Breast epithelium (tissue), 4 donors: ENCODE results near the gene CSK. TPM values are rescaled to one million over a fixed set of nuclear protein-coding genes. Genes with fewer than 3 reads are reported as not detected.

Experiments used
- DNase-seq, 2 donors: peaks; one replicate each; pipeline ENCODE4 v3.0.0-alpha.2; 2019; ENCODE audit warnings: low spot score in 2 of 2
- H3K27ac ChIP-seq, 2 donors: fragments of 200-600 bp; sonication (generic) in 1 of 2; one replicate each; pipeline ENCODE4 v1.5.1; 2016 to 2019; ENCODE audit warnings: mild to moderate bottlenecking in 1 of 2
- H3K27me3 ChIP-seq, 2 donors: fragments of 200-600 bp; sonication (generic) in 1 of 2; one replicate each; pipeline versions ENCODE4 v1.5.1 to v1.6.0; 2017 to 2019; ENCODE audit warnings: control low read depth in 1 of 2, mild to moderate bottlenecking in 1 of 2
- H3K36me3 ChIP-seq: fragments of 200-600 bp; one replicate; pipeline ENCODE4 v1.5.1; 2019
- H3K4me1 ChIP-seq, 2 donors: fragments of 200-600 bp; sonication (generic); one replicate each; pipeline ENCODE4 v1.5.1; 2016 to 2019; ENCODE audit warnings: control low read depth in 1 of 2
- H3K4me3 ChIP-seq, 3 donors: fragments of 200-600 bp; sonication (generic); 1 replicate in 2 of 3; 2 replicates in 1 of 3; pipeline ENCODE4 v1.5.1; 2016 to 2019; ENCODE audit warnings: mild to moderate bottlenecking in 3 of 3, moderate library complexity in 2 of 3
- H3K9me3 ChIP-seq, 2 donors: fragments of 200-600 bp; sonication (generic) in 1 of 2; one replicate each; pipeline ENCODE4 v1.5.1; 2016 to 2019; ENCODE audit warnings: control low read depth in 1 of 2
- CTCF ChIP-seq, 3 donors: fragments of 450-650 bp; IDR thresholded peaks; one replicate each; pipeline ENCODE4 v1.5.1; 2016 to 2017; ENCODE audit warnings: antibody characterized with exemption in 3 of 3, mild to moderate bottlenecking in 3 of 3, moderate library complexity in 3 of 3
- POLR2A ChIP-seq: fragments of 450-650 bp; IDR thresholded peaks from one replicate; pipeline ENCODE4 v1.6.1; 2016; ENCODE audit warnings: antibody characterized with exemption, mild to moderate bottlenecking, moderate library complexity
- POLR2AphosphoS5 ChIP-seq, 3 donors: sonication (generic); formaldehyde crosslinking; IDR thresholded peaks; one replicate each; pipeline ENCODE4 v1.6.1; 2017; ENCODE audit warnings: antibody characterized with exemption in 3 of 3
- intact Hi-C: fragments of 100-400 bp; cut with DNase I; formaldehyde crosslinking; loops from one replicate; pipeline ENCODE4 v1.15.1; 2023; ENCODE audit warnings: low total_unique reads
- total RNA-seq, 3 donors: library from RNA; depleted of rRNA; stranded (reverse); fragments of >200 nt; gene quantifications; one replicate each; pipeline ENCODE4 v1.1.0, GENCODE V29; 2016

The CSK gene
- total RNA-seq, 3 donors from 2014 or later, result 18.7 to 26.2 (median 18.7) TPM

DNA sequence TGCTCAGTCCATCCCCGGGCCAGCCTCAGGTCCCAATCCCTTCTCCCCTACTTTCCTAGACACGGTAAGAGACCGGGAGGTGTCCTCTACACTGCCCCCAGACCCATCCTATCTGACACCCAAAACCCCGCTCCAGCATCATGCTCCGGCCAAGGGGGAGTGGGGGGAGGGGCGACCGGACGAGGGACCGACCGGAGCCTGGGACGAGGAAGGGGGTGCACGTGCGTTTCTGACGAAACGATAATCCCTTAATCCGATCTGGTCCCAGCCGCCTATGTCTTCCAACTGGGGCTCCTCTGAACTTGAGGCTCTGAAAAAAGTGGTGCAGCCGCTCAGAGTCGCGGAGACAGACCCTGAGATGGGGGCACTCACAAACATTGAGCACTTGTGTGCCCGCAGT lies 45.0 kb downstream of the CSK start:
- no peaks in the 10 kb centered on the region for H3K9me3 ChIP-seq
- intact Hi-C loops, result no loop called here
- no peak overlapping the region for H3K4me3 ChIP-seq
- no peaks in the 10 kb centered on the region for H3K4me1 ChIP-seq
- H3K27ac ChIP-seq, result no peak overlapping the region
- DNase-seq, result no peak
- TF ChIP-seq CTCF (IDR thresholded peaks at IDR 0.05), result no peak
- no peak for TF ChIP-seq POLR2A
- H3K27me3 ChIP-seq, result peaks cover 5 to 24% of the 10 kb centered on the region in 2 donors
- H3K36me3 ChIP-seq, result no peaks in the 10 kb centered on the region

GRCh38 chr15:74827614-74828013 lies 45.7 kb downstream of the CSK start:
- TF ChIP-seq POLR2AphosphoS5 (IDR thresholded peaks at IDR 0.05), result no peak
- no peak for TF ChIP-seq POLR2A
- no peak for TF ChIP-seq CTCF (IDR thresholded peaks at IDR 0.05)
- Histone ChIP-seq H3K4me3 (no peak overlapping the region), H3K36me3 (no peaks in the 10 kb centered on the region), H3K27me3 (peaks cover 5 to 24% of the 10 kb centered on the region in 2 donors), H3K9me3 (no peaks in the 10 kb centered on the region), H3K4me1 (no peaks in the 10 kb centered on the region), H3K27ac (no peak overlapping the region)
- DNase-seq, result no peak
- intact Hi-C loops, result no loop called here

DNA sequence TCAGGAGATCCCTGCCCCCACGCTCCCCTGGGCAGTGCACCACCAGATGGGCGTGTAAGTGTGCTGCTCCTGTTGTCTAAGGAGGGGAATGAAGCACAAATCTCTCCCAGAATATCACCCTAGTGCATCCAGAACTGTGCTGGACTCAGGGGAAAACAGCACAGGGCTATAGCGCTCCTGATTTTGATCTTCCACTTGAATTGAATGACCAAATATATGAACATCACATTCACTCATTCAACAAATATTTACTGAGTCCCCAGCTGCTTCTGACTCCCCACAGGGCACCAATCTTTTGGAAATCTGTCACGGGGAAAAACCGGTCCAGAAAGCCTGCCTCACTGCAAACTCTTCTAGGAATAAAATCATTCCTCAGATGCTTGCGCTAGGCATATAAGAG lies 47.0 kb downstream of the CSK start:
- intact Hi-C loops, result no loop called here

DNA sequence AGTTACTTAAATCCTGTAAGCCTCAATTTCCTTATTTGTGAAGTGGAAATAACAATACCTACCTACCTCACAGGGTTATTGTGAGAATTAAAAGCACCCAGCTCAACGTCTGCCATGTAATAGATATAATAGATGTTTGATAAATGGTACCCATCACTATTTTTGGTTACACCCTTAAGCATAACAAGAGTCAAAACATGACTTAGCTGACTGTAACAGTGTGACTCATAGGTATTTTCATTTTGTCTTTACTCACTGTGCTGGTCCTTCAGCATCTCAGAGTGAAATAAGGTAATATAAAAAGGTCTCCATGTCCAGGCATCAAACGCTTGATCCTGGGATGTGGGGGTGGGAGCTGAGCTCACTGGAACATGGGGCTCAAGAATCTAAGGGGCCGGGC lies 47.6 kb downstream of the CSK start:
- Histone ChIP-seq H3K4me3 (no peak overlapping the region), H3K27ac (no peak overlapping the region), H3K4me1 (no peaks in the 10 kb centered on the region), H3K36me3 (no peaks in the 10 kb centered on the region), H3K27me3 (peaks cover 5 to 24% of the 10 kb centered on the region in 2 donors), H3K9me3 (no peaks in the 10 kb centered on the region)
- TF ChIP-seq POLR2AphosphoS5 (IDR thresholded peaks at IDR 0.05) (no peak), POLR2A (no peak), CTCF (IDR thresholded peaks at IDR 0.05) (no peak)
- DNase-seq, result no peak
- intact Hi-C loops, result no loop called here

More for the DNA sequence above, 47.0 kb downstream of the CSK start:
- DNase-seq, result no peak
- no peaks in the 10 kb centered on the region for H3K36me3 ChIP-seq
- peaks cover 5 to 24% of the 10 kb centered on the region in 2 donors for H3K27me3 ChIP-seq
- H3K27ac ChIP-seq, result no peak overlapping the region
- H3K4me1 ChIP-seq, result no peaks in the 10 kb centered on the region
- no peak for TF ChIP-seq POLR2A
- TF ChIP-seq POLR2AphosphoS5 (IDR thresholded peaks at IDR 0.05), result no peak
- TF ChIP-seq CTCF (IDR thresholded peaks at IDR 0.05), result no peak
- H3K9me3 ChIP-seq, result no peaks in the 10 kb centered on the region
- H3K4me3 ChIP-seq, result no peak overlapping the region

GRCh38 chr15:74829991-74830390 lies 48.1 kb downstream of the CSK start:
- no peak overlapping the region for H3K27ac ChIP-seq
- H3K4me3 ChIP-seq, result no peak overlapping the region
- H3K27me3 ChIP-seq, result peaks cover 5 to 24% of the 10 kb centered on the region in 2 donors
- TF ChIP-seq POLR2AphosphoS5 (IDR thresholded peaks at IDR 0.05), result no peak
- TF ChIP-seq CTCF (IDR thresholded peaks at IDR 0.05), result no peak
- TF ChIP-seq POLR2A, result no peak
- no peaks in the 10 kb centered on the region for H3K36me3 ChIP-seq
- H3K4me1 ChIP-seq, result no peaks in the 10 kb centered on the region
- no peak for DNase-seq
- no peaks in the 10 kb centered on the region for H3K9me3 ChIP-seq
- intact Hi-C loops, result no loop called here
